ENCODE measurements around the gene FBXL15. TPM values are rescaled to one million over a fixed set of nuclear protein-coding genes. Genes with fewer than 3 reads are reported as not detected.

The FBXL15 gene
- total and polyA plus RNA-seq, 2 donors (not counting 1 experiment from before 2014, with no cell fraction given) = 2.8 to 7.3 TPM

DNA sequence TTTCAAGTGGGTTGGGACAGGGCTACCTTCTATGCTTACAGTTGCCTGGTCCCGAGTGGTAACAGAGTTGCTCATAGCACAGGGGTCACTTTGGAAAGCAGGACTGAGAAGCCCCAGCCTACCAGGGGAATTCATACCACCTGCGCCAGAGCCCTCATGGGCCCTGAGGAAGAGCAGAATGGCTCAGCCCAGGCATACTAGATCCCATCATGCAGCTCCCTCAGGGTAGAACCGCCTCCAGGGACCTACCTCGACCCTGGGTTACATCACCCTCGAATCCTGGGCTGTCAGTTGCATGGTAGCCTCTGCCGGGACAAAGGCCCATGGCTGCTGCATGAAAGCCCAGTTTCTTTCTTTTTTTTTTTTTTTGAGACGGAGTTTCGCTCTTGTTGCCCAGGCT, 8.8 kb downstream of the FBXL15 start:
- Histone ChIP-seq H4K20me1 (ENCODE audit: control insufficient read depth, extremely low read depth, insufficient read depth, low read length) (peaks cover 2% of the 10 kb centered on the region), H3K36me3 (ENCODE audit: control insufficient read depth, insufficient read depth, low read length) (peaks cover 3% of the 10 kb centered on the region), H3K4me1 (ENCODE audit: control insufficient read depth, extremely low read depth, insufficient read depth, low read length) (peaks cover 7% of the 10 kb centered on the region), H3K9ac (ENCODE audit: insufficient read depth, low read length) (no peak overlapping the region), H3K9me3 (ENCODE audit: control insufficient read depth, insufficient read depth, low read depth, low read length) (no peaks in the 10 kb centered on the region), H3K4me3 (replicated peaks in 1 of 4; ENCODE audit: control extremely low read depth in 1 of 4, insufficient read depth in 1 of 4, low read depth in 3 of 4, low read length in 4 of 4) (no peak overlapping the region), H3K4me2 (ENCODE audit: extremely low read depth, insufficient read depth, low read length) (no peak overlapping the region), H3K27ac (ENCODE audit: insufficient read depth, low read length) (no peak overlapping the region), H2AFZ (ENCODE audit: low read length) (no peak overlapping the region), H3K27me3 (ENCODE audit: control insufficient read depth, insufficient read depth, low read length) (no peaks in the 10 kb centered on the region), H3K79me2 (ENCODE audit: control insufficient read depth, insufficient read depth, low read length) (peaks cover 7% of the 10 kb centered on the region)
- TF ChIP-seq, protein P1, sequence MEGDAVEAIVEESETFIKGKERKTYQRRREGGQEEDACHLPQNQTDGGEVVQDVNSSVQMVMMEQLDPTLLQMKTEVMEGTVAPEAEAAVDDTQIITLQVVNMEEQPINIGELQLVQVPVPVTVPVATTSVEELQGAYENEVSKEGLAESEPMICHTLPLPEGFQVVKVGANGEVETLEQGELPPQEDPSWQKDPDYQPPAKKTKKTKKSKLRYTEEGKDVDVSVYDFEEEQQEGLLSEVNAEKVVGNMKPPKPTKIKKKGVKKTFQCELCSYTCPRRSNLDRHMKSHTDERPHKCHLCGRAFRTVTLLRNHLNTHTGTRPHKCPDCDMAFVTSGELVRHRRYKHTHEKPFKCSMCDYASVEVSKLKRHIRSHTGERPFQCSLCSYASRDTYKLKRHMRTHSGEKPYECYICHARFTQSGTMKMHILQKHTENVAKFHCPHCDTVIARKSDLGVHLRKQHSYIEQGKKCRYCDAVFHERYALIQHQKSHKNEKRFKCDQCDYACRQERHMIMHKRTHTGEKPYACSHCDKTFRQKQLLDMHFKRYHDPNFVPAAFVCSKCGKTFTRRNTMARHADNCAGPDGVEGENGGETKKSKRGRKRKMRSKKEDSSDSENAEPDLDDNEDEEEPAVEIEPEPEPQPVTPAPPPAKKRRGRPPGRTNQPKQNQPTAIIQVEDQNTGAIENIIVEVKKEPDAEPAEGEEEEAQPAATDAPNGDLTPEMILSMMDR (conservative IDR thresholded peaks at IDR 0.05 in 1 of 2, IDR thresholded peaks at IDR 0.05 in 1 of 2; ENCODE audit: low read depth in 1 of 2, low read length in 2 of 2) = no peak
- no peak for TF ChIP-seq EZH2 (IDR thresholded peaks at IDR 0.05; ENCODE audit: low read length, missing control alignments)
- DNase-seq (ENCODE audit: low read depth in 2 of 2) = no peak

DNA sequence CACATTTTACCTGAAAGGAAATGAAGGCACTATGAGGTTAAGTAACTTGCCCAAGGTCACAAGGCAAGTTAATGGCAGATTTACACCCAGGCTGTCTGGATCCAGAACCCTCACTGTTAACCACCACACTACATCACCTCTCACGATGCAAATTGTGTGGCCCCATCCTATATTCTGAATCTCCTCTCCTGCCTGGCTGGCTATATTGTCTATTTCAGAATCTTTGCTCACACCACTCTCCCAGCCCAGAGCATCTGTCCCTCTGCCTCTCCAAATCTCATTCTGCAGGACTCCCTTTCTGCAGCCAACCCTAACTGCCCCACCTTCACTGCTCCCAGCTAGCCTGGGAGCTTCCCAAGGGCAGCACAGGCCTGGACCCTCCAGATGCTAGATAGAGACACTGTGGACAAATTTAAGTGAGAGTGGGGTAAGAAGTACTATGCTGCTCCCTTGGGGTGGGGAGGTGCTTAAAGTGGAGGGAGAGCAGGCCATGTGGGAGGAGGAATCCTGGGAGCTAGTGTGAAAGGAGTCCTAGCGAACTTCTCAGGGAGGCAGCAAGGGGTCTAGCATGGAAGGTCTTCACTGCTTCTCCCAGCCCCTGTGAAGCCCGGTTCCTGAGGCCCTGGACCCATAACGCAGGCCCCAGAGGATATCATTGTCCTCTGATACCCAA, 11.0 kb downstream of the FBXL15 start:
- H3K4me1 ChIP-seq (ENCODE audit: control insufficient read depth, extremely low read depth, insufficient read depth, low read length) = peaks cover 11% of the 10 kb centered on the region
- peaks cover 7% of the 10 kb centered on the region for H3K79me2 ChIP-seq (ENCODE audit: control insufficient read depth, insufficient read depth, low read length)
- peak overlapping the region; percentile 76 for H2AFZ ChIP-seq (ENCODE audit: low read length)
- peak; percentile 27 to 51 for DNase-seq (ENCODE audit: low read depth in 2 of 2)
- peak overlapping the region; percentile 98 for H3K4me2 ChIP-seq (ENCODE audit: extremely low read depth, insufficient read depth, low read length)
- peak overlapping the region; percentile 59 to 86 (median 71) for H3K4me3 ChIP-seq (replicated peaks in 1 of 4; ENCODE audit: control extremely low read depth in 1 of 4, insufficient read depth in 1 of 4, low read depth in 3 of 4, low read length in 4 of 4)
- no peaks in the 10 kb centered on the region for H3K36me3 ChIP-seq (ENCODE audit: control insufficient read depth, insufficient read depth, low read length)
- no peaks in the 10 kb centered on the region for H4K20me1 ChIP-seq (ENCODE audit: control insufficient read depth, extremely low read depth, insufficient read depth, low read length)
- H3K9me3 ChIP-seq (ENCODE audit: control insufficient read depth, insufficient read depth, low read depth, low read length) = no peaks in the 10 kb centered on the region
- H3K27me3 ChIP-seq (ENCODE audit: control insufficient read depth, insufficient read depth, low read length) = no peaks in the 10 kb centered on the region
- peak overlapping the region; percentile 71 for H3K27ac ChIP-seq (ENCODE audit: insufficient read depth, low read length)
- no peak for TF ChIP-seq EZH2 (IDR thresholded peaks at IDR 0.05; ENCODE audit: low read length, missing control alignments)
- TF ChIP-seq, protein P1 (conservative IDR thresholded peaks at IDR 0.05 in 1 of 2, IDR thresholded peaks at IDR 0.05 in 1 of 2; ENCODE audit: low read depth in 1 of 2, low read length in 2 of 2) = no peak
- H3K9ac ChIP-seq (ENCODE audit: insufficient read depth, low read length) = peak overlapping the region; percentile 74

DNA sequence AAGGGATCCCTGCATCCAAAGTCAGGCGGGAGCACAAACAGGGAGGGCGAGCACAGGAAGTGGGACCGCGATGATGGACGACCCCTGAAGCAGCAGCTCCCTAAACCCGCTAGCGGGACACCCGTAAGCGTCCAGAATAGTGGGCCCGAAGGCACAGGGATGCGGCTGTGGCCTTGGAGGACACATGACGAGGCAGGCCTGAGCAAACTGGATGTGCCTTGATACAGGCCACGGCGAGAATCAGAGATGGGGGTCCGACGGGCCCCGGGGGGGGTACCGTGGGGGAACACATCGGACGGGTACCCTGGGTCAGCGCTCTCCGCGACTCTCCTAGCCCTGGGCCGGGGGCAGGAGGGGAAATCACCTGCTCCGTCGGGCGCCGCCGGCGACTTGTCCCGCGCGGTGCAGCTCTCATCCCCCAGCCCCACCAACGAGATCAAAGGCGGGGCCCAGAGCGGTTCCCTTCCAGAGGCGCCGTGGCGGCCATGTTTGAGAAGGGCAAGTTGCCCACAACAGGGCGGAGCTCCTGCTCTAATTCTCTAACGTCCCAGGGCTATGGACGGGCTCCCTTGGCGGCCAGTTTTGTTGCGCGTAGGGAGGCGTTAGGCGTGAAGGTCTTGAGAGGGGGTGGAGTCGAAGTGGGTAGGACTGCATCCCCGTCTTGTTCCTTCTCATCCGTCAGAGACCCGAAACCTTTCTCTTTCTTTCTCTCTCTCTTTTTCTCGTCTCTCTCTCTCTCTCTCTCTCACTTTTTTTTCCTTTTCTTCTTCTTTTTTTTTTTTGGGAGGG, 11.7 kb downstream of the FBXL15 start, which contains the start of gene CUEDC2:
Gene CUEDC2 (minus strand): TSS at position 413 of the 789 bp plus-strand sequence. CDS start 7,386 bp downstream, outside the sequence.
- DNase-seq (ENCODE audit: low read depth in 2 of 2) = peak; percentile 96
- H3K4me2 ChIP-seq (ENCODE audit: extremely low read depth, insufficient read depth, low read length) = peak within 1 kb of the TSS; percentile 98
- no peaks in the 10 kb centered on the region for H3K36me3 ChIP-seq (ENCODE audit: control insufficient read depth, insufficient read depth, low read length)
- peaks cover 7% of the 10 kb centered on the region for H3K79me2 ChIP-seq (ENCODE audit: control insufficient read depth, insufficient read depth, low read length)
- H4K20me1 ChIP-seq (ENCODE audit: control insufficient read depth, extremely low read depth, insufficient read depth, low read length) = no peaks in the 10 kb centered on the region
- H3K27ac ChIP-seq (ENCODE audit: insufficient read depth, low read length) = peak within 1 kb of the TSS; percentile 71
- peak within 1 kb of the TSS; percentile 76 for H2AFZ ChIP-seq (ENCODE audit: low read length)
- TF ChIP-seq, protein P1 (conservative IDR thresholded peaks at IDR 0.05 in 1 of 2, IDR thresholded peaks at IDR 0.05 in 1 of 2; ENCODE audit: low read depth in 1 of 2, low read length in 2 of 2) = no peak
- TF ChIP-seq EZH2 (IDR thresholded peaks at IDR 0.05; ENCODE audit: low read length, missing control alignments) = no peak
- H3K4me3 ChIP-seq (replicated peaks in 1 of 4; ENCODE audit: control extremely low read depth in 1 of 4, insufficient read depth in 1 of 4, low read depth in 3 of 4, low read length in 4 of 4) = peak within 1 kb of the TSS; percentile 59 to 86 (median 71)
- H3K27me3 ChIP-seq (ENCODE audit: control insufficient read depth, insufficient read depth, low read length) = no peaks in the 10 kb centered on the region
- peak within 1 kb of the TSS; percentile 74 for H3K9ac ChIP-seq (ENCODE audit: insufficient read depth, low read length)
- no peaks in the 10 kb centered on the region for H3K9me3 ChIP-seq (ENCODE audit: control insufficient read depth, insufficient read depth, low read depth, low read length)
- H3K4me1 ChIP-seq (ENCODE audit: control insufficient read depth, extremely low read depth, insufficient read depth, low read length) = peaks cover 11% of the 10 kb centered on the region
